HCT116 (cell line): Measurements from ENCODE around the gene CHADL. TPM values are rescaled to one million over a fixed set of nuclear protein-coding genes. Genes with fewer than 3 reads are reported as not detected.

Source experiments
- ATAC-seq: fragments of 200-7000 bp; cut with Tn5 transposase; 2 replicates; pipeline ENCODE4 v1.9.1; 2020; ENCODE audit warnings: mild to moderate bottlenecking, moderate library complexity
- BruUV-seq: library from RNA; stranded (reverse); fragments of 400-500 nt; replicated peaks from 2 replicates; lab custom pipeline; 2021; lab: Mats Ljungman, UMichigan
- CTCF ChIA-PET: fragments of 300-600 bp; sonication (Branson Sonifier 250); formaldehyde crosslinking; loops from one replicate; lab custom pipeline; 2021; ENCODE audit warnings: antibody characterized with exemption; lab: Charles Lee
- POLR2A ChIA-PET: fragments of 300-600, 350-600 bp; sonication (Branson Sonifier 250); formaldehyde crosslinking; loops from one replicate; lab custom pipeline; 2021; ENCODE audit warnings: antibody characterized with exemption; lab: Charles Lee
- RAD21 ChIA-PET, 2 experiments: fragments of 300-600 bp; sonication (Branson Sonifier 250); formaldehyde crosslinking; loops; one replicate each; lab custom pipeline; 2023; ENCODE audit warnings: low total read pairs in 2 of 2; ENCODE audit not compliant: uncharacterized antibody in 2 of 2, unreplicated experiment in 2 of 2, low non-redundant PET in 1 of 2; lab: Charles Lee
- DNase-seq: peaks from one replicate; pipeline ENCODE4 v3.0.0-alpha.2; 2010; ENCODE audit warnings: low read depth, low spot score
- H2AFZ ChIP-seq: fragments of 200-600 bp; shearing (Covaris generic), sonication (generic); 2 replicates; pipeline ENCODE4 v1.6.1; 2017; ENCODE audit warnings: low read depth, mixed run types, mixed read lengths, antibody characterized with exemption, low read length; ENCODE audit not compliant: poor library complexity, severe bottlenecking
- H3K27ac ChIP-seq: 2 replicates; pipeline ENCODE4 v1.5.1; 2012; ENCODE audit warnings: low read depth, low read length
- H3K27me3 ChIP-seq: fragments of 200-600 bp; sonication (generic); 2 replicates; pipeline ENCODE4 v1.6.1; 2016; ENCODE audit warnings: mixed run types, low read length, mixed read lengths; ENCODE audit not compliant: insufficient read depth
- H3K36me3 ChIP-seq, 2 experiments: fragments of 200-500 bp in 1 of 2; fragments of 200-600 bp in 1 of 2; sonication (Bioruptor generic) in 1 of 2; sonication (generic) in 1 of 2; 2 replicates each; pipeline versions ENCODE4 v1.5.1 to v1.6.1; 2014 to 2016; ENCODE audit warnings: low read length in 2 of 2, inconsistent platforms in 1 of 2, mixed read lengths in 1 of 2, mixed run types in 1 of 2; ENCODE audit not compliant: insufficient read depth in 2 of 2, control insufficient read depth in 1 of 2
- H3K4me1 ChIP-seq, 2 experiments: fragments of 200-600 bp in 1 of 2; sonication (generic) in 1 of 2; 2 replicates each; pipeline versions ENCODE4 v1.5.1 to v1.6.1; 2012 to 2017; ENCODE audit warnings: low read length in 2 of 2, inconsistent platforms in 1 of 2, mild to moderate bottlenecking in 1 of 2, mixed read lengths in 1 of 2, mixed run types in 1 of 2, moderate library complexity in 1 of 2; ENCODE audit not compliant: insufficient read depth in 2 of 2, control insufficient read depth in 1 of 2
- H3K4me2 ChIP-seq: fragments of 200-600 bp; sonication (generic); 2 replicates; pipeline ENCODE4 v1.6.1; 2017; ENCODE audit warnings: mixed run types, low read length, mixed read lengths
- H3K4me3 ChIP-seq, 2 experiments: fragments of 200-600 bp in 1 of 2; sonication (generic) in 1 of 2; replicated peaks in 1 of 2; 2 replicates each; pipeline ENCODE4 v1.5.1; 2011 to 2016; ENCODE audit warnings: low read length in 2 of 2, control low read depth in 1 of 2, low read depth in 1 of 2, mild to moderate bottlenecking in 1 of 2, mixed read lengths in 1 of 2, mixed run types in 1 of 2
- H3K79me2 ChIP-seq: fragments of 200-600 bp; sonication (generic); 2 replicates; pipeline ENCODE4 v1.6.1; 2017; ENCODE audit warnings: mild to moderate bottlenecking, mixed run types, low read length, moderate library complexity, mixed read lengths; ENCODE audit not compliant: insufficient read depth
- H3K9ac ChIP-seq: fragments of 200-600 bp; sonication (generic); 2 replicates; pipeline ENCODE4 v1.6.1; 2016; ENCODE audit warnings: low read length, mixed read lengths
- H3K9me2 ChIP-seq: fragments of 200-600 bp; sonication (generic), shearing (Covaris generic); 2 replicates; pipeline ENCODE4 v1.6.1; 2017; ENCODE audit warnings: mixed run types, mild to moderate bottlenecking, moderate library complexity; ENCODE audit not compliant: insufficient read depth
- H3K9me3 ChIP-seq, 2 experiments: fragments of 200-500 bp in 1 of 2; fragments of 200-600 bp in 1 of 2; sonication (Bioruptor generic) in 1 of 2; sonication (generic) in 1 of 2; 2 replicates each; pipeline ENCODE4 v1.6.1; 2014 to 2017; ENCODE audit warnings: low read length in 2 of 2, mixed read lengths in 2 of 2, inconsistent platforms in 1 of 2, low read depth in 1 of 2, mild to moderate bottlenecking in 1 of 2, mixed run types in 1 of 2, moderate library complexity in 1 of 2; ENCODE audit not compliant: control insufficient read depth in 1 of 2, insufficient read depth in 1 of 2
- H4K20me1 ChIP-seq: fragments of 200-600 bp; sonication (generic), shearing (Covaris generic); 2 replicates; pipeline ENCODE4 v1.6.1; 2017; ENCODE audit warnings: mixed run types, mild to moderate bottlenecking, moderate library complexity; ENCODE audit not compliant: insufficient read depth
- CBX3 ChIP-seq: IDR thresholded peaks from 2 replicates; pipeline ENCODE4 v1.6.1; 2012; ENCODE audit warnings: low read depth
- ELF1 ChIP-seq: IDR thresholded peaks from 2 replicates; pipeline ENCODE4 v1.6.1; 2012; ENCODE audit warnings: low read depth, borderline replicate concordance
- EZH2phosphoT487 ChIP-seq: fragments of 200-600 bp; IDR thresholded peaks from 2 replicates; pipeline ENCODE4 v1.6.1; 2018; ENCODE audit warnings: antibody characterized with exemption, borderline replicate concordance
- FOSL1 ChIP-seq: IDR thresholded peaks from 2 replicates; pipeline ENCODE4 v1.6.1; 2012; ENCODE audit warnings: low read depth
- JUND ChIP-seq: IDR thresholded peaks from 2 replicates; pipeline ENCODE4 v1.6.1; 2012
- POLR2AphosphoS5 ChIP-seq: IDR thresholded peaks from 2 replicates; pipeline ENCODE4 v1.6.1; 2011; ENCODE audit warnings: mild to moderate bottlenecking, low read depth, low read length, moderate library complexity
- RAD21 ChIP-seq: IDR thresholded peaks from 2 replicates; pipeline ENCODE4 v1.6.1; 2012; ENCODE audit warnings: low read depth, mild to moderate bottlenecking
- SP1 ChIP-seq: IDR thresholded peaks from 2 replicates; pipeline ENCODE4 v1.6.1; 2012; ENCODE audit warnings: low read depth
- SRF ChIP-seq: IDR thresholded peaks from 2 replicates; pipeline ENCODE4 v1.6.1; 2012; ENCODE audit warnings: low read depth
- TCF7L2 ChIP-seq: IDR thresholded peaks from 2 replicates; pipeline ENCODE4 v1.7.0; 2011; ENCODE audit warnings: borderline replicate concordance, inconsistent platforms; ENCODE audit not compliant: insufficient read depth, insufficient read length; ENCODE audit errors: extremely low read depth
- YY1 ChIP-seq: IDR thresholded peaks from 2 replicates; pipeline ENCODE4 v1.6.1; 2011; ENCODE audit warnings: low read length, low read depth, moderate library complexity, mild to moderate bottlenecking; ENCODE audit not compliant: insufficient replicate concordance; ENCODE audit errors: extremely low read depth
- ZNF274 ChIP-seq: fragments of 200-500 bp; sonication (Bioruptor generic); IDR thresholded peaks from 2 replicates; pipeline ENCODE4 v1.6.1; 2014; ENCODE audit warnings: mild to moderate bottlenecking, low read depth, low read length, inconsistent platforms
- intact Hi-C: fragments of 100-400 bp; cut with micrococcal nuclease; formaldehyde crosslinking; loops from 2 replicates; pipeline ENCODE4 v1.10.0; 2022
- total RNA-seq: library from RNA; stranded (reverse); gene quantifications from one replicate; pipeline ENCODE4 v1.2.1, GENCODE V29; 2021; ENCODE audit not compliant: unreplicated experiment
- TF ChIP-seq, protein P1 (sequence below): IDR thresholded peaks from 2 replicates; pipeline ENCODE4 v1.6.1; 2012; ENCODE audit warnings: low read depth
- TF ChIP-seq, protein P2 (sequence below): IDR thresholded peaks from 2 replicates; pipeline ENCODE4 v1.6.1; 2012
- TF ChIP-seq, protein P3 (sequence below), 3 experiments: fragments of 200-600 bp in 1 of 3; sonication (generic) in 1 of 3; IDR thresholded peaks in 2 of 3; conservative IDR thresholded peaks in 1 of 3; 2 replicates each; pipeline ENCODE4 v1.5.1; 2012 to 2017; ENCODE audit warnings: low read depth in 2 of 3, low read length in 2 of 3, antibody characterized with exemption in 1 of 3, borderline replicate concordance in 1 of 3, control low read depth in 1 of 3, mild to moderate bottlenecking in 1 of 3, mixed read lengths in 1 of 3, mixed run types in 1 of 3, moderate library complexity in 1 of 3; ENCODE audit not compliant: insufficient read depth in 1 of 3
- TF ChIP-seq, protein P4 (sequence below): IDR thresholded peaks from 2 replicates; pipeline ENCODE4 v1.6.1; 2011; ENCODE audit warnings: mild to moderate bottlenecking, low read length, moderate library complexity; ENCODE audit not compliant: insufficient replicate concordance; ENCODE audit errors: extremely low read depth

The CHADL gene
- total RNA-seq, 1 experiment from 2014 or later = 0.47 TPM

DNA sequence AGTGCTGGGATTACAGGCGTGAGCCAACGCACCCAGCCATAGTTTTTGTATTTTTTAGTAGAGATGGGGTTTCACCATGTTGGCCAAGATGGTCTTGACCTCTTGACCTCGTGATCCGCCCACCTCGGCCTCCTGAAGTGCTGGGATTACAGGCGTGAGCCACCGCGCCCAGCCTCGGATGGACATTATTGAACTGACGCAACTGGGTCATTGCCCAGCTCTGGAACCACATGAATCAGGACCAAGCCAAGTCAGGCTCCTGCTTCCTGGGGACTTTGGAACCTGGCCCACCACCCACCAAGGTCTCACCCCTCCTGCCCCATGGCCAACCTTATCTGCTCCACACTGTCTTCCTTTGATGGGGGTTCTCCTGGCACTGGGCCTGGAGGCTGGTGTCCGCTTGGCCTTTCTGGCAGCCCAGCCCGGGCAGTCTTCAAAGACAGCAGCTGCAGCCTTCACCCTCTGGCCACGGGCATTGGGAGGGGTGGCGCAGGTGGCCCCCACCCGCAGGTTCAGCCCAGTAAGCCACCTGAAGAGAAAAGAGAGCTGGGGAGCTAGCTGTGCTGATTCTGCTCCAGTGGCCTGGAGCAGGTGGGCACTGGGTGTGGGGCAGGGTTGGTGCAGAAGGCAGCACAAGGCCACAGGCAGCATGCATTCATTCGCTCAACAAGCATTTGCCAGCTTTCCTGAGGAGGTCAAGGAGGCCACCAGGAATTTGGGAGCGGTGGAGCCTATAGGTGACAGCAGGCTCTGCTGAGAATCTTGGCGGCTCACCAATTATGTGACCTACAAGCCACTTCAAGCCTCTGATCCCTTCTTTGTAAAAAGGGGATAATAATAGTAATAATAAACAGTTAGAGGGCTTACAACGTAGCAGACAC, 5.7 kb downstream of the CHADL start:
- no peak overlapping the region for H3K27ac ChIP-seq
- no peaks in the 10 kb centered on the region for H3K9me2 ChIP-seq
- POLR2A ChIA-PET = no interaction called here
- RAD21 ChIA-PET = no interaction called here
- TF ChIP-seq, protein P1, sequence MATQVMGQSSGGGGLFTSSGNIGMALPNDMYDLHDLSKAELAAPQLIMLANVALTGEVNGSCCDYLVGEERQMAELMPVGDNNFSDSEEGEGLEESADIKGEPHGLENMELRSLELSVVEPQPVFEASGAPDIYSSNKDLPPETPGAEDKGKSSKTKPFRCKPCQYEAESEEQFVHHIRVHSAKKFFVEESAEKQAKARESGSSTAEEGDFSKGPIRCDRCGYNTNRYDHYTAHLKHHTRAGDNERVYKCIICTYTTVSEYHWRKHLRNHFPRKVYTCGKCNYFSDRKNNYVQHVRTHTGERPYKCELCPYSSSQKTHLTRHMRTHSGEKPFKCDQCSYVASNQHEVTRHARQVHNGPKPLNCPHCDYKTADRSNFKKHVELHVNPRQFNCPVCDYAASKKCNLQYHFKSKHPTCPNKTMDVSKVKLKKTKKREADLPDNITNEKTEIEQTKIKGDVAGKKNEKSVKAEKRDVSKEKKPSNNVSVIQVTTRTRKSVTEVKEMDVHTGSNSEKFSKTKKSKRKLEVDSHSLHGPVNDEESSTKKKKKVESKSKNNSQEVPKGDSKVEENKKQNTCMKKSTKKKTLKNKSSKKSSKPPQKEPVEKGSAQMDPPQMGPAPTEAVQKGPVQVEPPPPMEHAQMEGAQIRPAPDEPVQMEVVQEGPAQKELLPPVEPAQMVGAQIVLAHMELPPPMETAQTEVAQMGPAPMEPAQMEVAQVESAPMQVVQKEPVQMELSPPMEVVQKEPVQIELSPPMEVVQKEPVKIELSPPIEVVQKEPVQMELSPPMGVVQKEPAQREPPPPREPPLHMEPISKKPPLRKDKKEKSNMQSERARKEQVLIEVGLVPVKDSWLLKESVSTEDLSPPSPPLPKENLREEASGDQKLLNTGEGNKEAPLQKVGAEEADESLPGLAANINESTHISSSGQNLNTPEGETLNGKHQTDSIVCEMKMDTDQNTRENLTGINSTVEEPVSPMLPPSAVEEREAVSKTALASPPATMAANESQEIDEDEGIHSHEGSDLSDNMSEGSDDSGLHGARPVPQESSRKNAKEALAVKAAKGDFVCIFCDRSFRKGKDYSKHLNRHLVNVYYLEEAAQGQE = no peak
- TF ChIP-seq RAD21 = no peak
- no peak for TF ChIP-seq JUND
- TF ChIP-seq SP1 = no peak
- no peak for TF ChIP-seq FOSL1
- TF ChIP-seq CBX3 = no peak
- TF ChIP-seq ELF1 = no peak
- TF ChIP-seq, protein P2, sequence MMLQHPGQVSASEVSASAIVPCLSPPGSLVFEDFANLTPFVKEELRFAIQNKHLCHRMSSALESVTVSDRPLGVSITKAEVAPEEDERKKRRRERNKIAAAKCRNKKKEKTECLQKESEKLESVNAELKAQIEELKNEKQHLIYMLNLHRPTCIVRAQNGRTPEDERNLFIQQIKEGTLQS = no peak
- TF ChIP-seq YY1 = no peak
- TF ChIP-seq ZNF274 = no peak
- TF ChIP-seq SRF = no peak
- TF ChIP-seq, protein P3, sequence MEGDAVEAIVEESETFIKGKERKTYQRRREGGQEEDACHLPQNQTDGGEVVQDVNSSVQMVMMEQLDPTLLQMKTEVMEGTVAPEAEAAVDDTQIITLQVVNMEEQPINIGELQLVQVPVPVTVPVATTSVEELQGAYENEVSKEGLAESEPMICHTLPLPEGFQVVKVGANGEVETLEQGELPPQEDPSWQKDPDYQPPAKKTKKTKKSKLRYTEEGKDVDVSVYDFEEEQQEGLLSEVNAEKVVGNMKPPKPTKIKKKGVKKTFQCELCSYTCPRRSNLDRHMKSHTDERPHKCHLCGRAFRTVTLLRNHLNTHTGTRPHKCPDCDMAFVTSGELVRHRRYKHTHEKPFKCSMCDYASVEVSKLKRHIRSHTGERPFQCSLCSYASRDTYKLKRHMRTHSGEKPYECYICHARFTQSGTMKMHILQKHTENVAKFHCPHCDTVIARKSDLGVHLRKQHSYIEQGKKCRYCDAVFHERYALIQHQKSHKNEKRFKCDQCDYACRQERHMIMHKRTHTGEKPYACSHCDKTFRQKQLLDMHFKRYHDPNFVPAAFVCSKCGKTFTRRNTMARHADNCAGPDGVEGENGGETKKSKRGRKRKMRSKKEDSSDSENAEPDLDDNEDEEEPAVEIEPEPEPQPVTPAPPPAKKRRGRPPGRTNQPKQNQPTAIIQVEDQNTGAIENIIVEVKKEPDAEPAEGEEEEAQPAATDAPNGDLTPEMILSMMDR (IDR thresholded peaks at IDR 0.05 in 2 of 3, conservative IDR thresholded peaks at IDR 0.05 in 1 of 3; ENCODE audit: borderline replicate concordance in 1 of 3, insufficient read depth in 1 of 3, low read depth in 2 of 3, low read length in 2 of 3) = no peak
- TF ChIP-seq POLR2AphosphoS5 = no peak
- TF ChIP-seq, protein P4, sequence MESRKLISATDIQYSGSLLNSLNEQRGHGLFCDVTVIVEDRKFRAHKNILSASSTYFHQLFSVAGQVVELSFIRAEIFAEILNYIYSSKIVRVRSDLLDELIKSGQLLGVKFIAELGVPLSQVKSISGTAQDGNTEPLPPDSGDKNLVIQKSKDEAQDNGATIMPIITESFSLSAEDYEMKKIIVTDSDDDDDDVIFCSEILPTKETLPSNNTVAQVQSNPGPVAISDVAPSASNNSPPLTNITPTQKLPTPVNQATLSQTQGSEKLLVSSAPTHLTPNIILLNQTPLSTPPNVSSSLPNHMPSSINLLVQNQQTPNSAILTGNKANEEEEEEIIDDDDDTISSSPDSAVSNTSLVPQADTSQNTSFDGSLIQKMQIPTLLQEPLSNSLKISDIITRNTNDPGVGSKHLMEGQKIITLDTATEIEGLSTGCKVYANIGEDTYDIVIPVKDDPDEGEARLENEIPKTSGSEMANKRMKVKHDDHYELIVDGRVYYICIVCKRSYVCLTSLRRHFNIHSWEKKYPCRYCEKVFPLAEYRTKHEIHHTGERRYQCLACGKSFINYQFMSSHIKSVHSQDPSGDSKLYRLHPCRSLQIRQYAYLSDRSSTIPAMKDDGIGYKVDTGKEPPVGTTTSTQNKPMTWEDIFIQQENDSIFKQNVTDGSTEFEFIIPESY = no peak
- no peak for TF ChIP-seq EZH2phosphoT487
- no peak for TF ChIP-seq TCF7L2
- no peak overlapping the region for H3K4me3 ChIP-seq
- no TSS peak for BruUV-seq
- no peaks in the 10 kb centered on the region for H3K79me2 ChIP-seq
- H4K20me1 ChIP-seq = no peaks in the 10 kb centered on the region
- H3K36me3 ChIP-seq = no peaks in the 10 kb centered on the region
- no peak overlapping the region for H3K9ac ChIP-seq
- peaks cover 3 to 5% of the 10 kb centered on the region in 2 experiments; a peak in 2 of 4 replicates for H3K4me1 ChIP-seq
- no peaks in the 10 kb centered on the region for H3K27me3 ChIP-seq
- no peak overlapping the region for H3K4me2 ChIP-seq
- intact Hi-C loops = no loop called here
- CTCF ChIA-PET = no interaction called here
- ATAC-seq (no peak), DNase-seq (no peak)
- H2AFZ ChIP-seq = no peak overlapping the region
- H3K9me3 ChIP-seq = no peaks in the 10 kb centered on the region
